GM19467 (cell line): ENCODE data around the gene S100A4.

ENCODE experiments used
- ATAC-seq: cut with Tn5 transposase; IDR thresholded peaks from one replicate; pipeline ENCODE4 v1.9.1; 2021; ENCODE audit warnings: mild to moderate bottlenecking, moderate library complexity; ENCODE audit not compliant: unreplicated experiment

The S100A4 gene

GRCh38 chr1:153513023-153513422, 32.6 kb downstream of the S100A4 start:
- no peak for ATAC-seq

- no peak for ATAC-seq
These were observed 34.6 kb downstream of the S100A4 start for GRCh38 chr1:153510984-153511410.

- no peak for ATAC-seq
These were observed 35.8 kb downstream of the S100A4 start for GRCh38 chr1:153509729-153510354.

GRCh38 chr1:153509036-153509435, 36.6 kb downstream of the S100A4 start:
- ATAC-seq: no peak

- ATAC-seq: no peak
These were observed 37.6 kb downstream of the S100A4 start for GRCh38 chr1:153507926-153508583.

GRCh38 chr1:153506831-153507413, 38.7 kb downstream of the S100A4 start:
- no peak for ATAC-seq

GRCh38 chr1:153506386-153506785, 39.2 kb downstream of the S100A4 start:
- no peak for ATAC-seq

GRCh38 chr1:153505576-153505975, 40.0 kb downstream of the S100A4 start:
- no peak for ATAC-seq

- no peak for ATAC-seq
These were observed 41.8 kb downstream of the S100A4 start for GRCh38 chr1:153503766-153504165.

GRCh38 chr1:153498746-153499145, 46.9 kb downstream of the S100A4 start:
- no peak for ATAC-seq

GRCh38 chr1:153495536-153495935, 50.1 kb downstream of the S100A4 start:
- ATAC-seq: no peak

- no peak for ATAC-seq
These were observed 50.5 kb downstream of the S100A4 start for GRCh38 chr1:153494976-153495535.
